Hematopoietic multipotent progenitor cell treated with erythropoietin and hydrocortisone succinate and interleukin-3 and kit ligand, for 17 days (in vitro differentiated cells): Measurements from ENCODE around the gene UNG.
"Not testable (repeated sequence)": the region's sequence is repeated elsewhere in the genome, so short reads cannot be mapped to it uniquely, and the experiment has no call there.

ENCODE experiments used
- DNase-seq: peaks from one replicate; pipeline ENCODE4 v3.0.0-alpha.2; 2015; ENCODE audit warnings: low spot score

Gene UNG

DNA sequence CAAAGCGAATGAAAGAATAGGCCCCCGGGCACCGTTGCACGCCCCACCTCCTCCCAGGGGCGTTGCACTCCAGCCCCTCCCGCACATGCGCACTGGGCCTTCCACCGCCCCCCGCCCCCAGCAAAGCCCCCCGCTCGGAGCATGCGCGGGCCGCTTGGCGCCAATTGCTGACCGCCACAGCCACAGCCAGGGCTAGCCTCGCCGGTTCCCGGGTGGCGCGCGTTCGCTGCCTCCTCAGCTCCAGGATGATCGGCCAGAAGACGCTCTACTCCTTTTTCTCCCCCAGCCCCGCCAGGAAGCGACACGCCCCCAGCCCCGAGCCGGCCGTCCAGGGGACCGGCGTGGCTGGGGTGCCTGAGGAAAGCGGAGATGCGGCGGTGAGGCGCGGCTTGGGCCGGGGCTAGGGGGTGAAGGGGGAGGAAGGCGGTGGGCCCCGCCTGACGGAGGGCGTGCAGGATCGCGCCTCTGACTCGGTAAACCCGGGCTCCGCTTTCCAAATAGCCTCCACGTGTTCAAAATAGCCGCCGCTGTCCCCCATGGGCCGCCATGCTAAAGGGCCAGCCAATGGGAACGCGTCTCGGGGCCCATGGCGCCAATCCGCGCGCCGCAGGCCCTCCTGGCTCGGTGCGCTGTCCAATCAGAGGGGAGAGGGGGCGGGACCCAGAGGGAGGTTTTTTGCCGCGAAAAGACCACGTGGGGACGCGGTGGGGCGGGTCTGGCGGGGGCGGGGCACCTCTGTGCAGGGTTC lies at the start of gene UNG:
TSS of gene UNG (plus strand) at position 163 of the 748 bp plus-strand sequence. CDS start at position 246, 83 bp downstream.
- peak; percentile 92 for DNase-seq

DNA sequence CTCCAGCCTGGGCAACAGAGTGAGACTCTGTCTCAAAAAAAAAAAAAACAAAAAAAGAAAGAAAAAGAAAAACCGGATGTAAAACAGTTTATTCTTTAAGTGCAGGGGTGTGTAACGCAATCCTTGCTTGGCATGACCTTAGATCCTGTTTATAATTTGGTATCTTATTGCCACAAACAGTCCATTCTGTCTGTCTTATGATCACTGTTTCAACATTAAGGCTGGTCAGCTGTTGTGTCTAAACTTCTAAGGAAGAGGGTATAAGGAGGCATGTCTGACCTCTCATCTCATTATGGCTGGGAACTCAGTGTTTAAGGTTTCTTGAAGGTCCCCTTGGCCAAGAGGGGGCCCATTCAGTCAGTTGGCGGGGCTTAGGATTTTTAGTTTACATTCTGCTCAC lies 48.7 kb upstream of the UNG start:
- DNase-seq: not testable (repeated sequence)

DNA sequence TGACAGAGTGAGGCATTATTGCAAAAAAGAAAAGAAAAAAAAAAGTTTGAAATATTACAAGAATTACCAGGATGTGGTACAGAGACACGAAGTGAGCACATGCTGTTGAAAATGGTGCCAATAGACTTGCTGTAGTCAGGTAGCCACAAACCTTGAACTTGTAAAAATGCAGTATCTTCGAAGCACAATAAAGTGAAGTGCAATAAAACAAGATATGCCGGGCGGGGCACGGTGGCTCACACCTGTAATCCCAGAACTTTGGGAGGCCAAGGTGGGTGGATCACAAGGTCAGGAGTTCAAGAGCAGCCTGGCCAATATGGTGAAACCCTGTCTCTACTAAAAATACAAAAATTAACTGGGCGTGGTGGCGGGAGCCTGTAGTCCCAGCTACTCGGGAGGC lies 47.6 kb upstream of the UNG start:
- DNase-seq: not testable (repeated sequence)

DNA sequence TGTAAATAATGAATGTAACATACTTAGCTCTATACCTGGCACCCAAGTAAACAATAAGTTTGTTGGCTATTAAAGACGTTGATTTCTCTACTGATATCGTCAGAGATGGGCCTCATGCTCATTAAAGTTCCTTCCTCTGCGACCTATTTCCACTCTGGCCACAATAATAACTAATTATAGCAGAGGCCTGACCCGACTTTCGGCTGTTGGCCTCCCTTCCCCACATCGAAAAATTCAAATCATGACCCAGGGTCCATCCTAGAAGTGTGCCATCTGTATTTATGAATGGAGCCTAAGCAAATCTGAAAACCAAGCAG lies 45.3 kb upstream of the UNG start:
- no peak for DNase-seq

DNA sequence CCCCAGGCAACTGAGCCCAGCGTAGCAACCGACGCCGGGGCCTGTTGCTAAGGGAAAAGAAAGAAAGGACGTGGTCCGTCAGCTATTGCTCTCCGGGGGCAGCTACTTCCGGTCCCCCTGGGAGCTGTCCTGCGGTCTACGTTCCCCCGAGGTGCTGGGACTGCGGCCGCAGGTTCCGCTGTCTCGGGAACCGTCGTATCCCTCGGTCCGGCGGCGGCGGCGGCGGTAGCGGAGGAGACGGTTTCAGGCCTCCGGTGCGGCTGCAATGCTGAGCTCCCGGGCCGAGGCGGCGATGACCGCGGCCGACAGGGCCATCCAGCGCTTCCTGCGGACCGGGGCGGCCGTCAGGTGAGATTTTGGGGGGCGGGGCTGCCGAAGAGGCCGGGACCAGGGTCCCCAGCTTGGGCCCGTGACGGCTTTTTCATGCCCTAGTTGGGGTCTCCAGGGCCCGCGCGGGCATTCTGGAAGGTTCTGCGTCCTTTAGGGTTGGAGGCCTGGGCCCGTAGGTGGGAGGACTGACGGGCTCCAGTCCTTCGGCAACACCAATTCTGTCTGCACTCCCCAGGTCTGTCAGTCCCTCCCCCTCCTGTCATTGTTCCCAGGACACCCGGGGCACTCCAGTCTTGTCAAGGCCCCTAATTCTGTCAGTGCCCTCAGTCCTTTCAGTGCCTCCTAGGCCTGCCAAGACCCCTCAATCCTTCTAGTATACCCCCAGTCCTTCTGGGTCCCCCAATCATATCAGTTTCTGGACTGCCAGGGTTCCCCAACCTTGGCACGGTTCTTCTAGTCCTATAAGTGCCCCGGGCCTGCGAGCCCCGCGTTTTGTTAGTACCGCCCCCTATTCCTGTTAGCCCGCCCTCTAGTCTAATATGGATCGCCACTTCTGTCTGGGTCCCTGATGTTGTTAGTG lies 44.7 kb upstream of the UNG start, which contains the start of gene USP30:
TSS of gene USP30 (plus strand) at position 163 of the 910 bp plus-strand sequence. CDS start at position 266, 103 bp downstream.
- DNase-seq: peak; percentile 87

DNA sequence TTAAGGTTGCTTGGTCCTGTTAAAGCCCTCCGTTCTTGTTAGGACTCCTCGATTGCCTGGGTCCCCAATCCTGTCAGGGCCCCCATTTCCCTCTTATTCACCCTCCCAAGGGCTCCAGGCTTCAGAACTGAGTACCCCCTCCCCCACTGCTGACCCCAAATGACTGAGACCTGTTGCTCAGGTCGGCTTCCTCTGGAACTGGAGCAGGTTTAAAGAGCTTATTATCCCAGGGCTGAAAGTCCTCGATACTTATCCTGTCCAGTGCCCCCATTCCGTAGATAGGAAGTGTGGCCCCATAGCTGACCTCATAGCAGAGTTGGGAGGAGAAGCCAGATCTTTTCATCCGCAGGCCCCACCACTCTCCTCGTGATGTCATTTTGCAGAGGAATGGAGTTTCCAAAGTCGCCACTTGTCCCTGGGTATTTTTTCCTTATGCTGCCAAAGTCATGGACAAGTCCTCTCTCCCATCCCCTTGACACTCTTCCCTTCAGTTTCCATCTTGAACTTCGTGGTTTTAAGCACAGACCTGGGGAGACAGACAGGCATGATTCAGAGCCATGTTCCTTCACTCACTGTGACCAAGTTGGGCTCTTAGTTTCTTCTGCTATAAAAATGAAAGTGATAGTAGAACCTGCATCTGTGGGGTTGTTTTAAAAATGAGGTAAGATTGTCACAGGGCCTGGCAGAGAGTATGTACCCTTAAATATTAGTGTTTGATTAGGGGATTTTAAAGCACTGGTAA lies 43.8 kb upstream of the UNG start:
- DNase-seq: peak; percentile 35

DNA sequence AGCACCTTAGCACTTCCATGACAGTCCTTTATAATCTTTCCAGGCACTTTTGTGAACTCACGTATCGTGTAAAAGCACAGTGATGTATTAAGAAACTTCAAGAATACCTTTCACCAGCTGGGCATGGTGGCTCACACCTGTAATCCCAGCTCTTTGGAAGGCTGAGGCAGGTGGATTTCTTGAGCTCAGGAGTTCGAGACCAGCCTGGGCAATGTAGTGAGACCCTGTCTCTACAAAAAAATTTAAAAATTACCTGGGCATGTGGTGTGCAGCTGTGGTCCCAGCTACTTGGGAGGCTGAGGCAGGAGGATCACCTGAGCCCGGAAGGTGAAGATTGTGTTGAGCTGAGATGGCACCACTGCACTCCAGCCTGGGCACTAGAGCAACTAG lies 43.3 kb upstream of the UNG start:
- DNase-seq: not testable (repeated sequence)

DNA sequence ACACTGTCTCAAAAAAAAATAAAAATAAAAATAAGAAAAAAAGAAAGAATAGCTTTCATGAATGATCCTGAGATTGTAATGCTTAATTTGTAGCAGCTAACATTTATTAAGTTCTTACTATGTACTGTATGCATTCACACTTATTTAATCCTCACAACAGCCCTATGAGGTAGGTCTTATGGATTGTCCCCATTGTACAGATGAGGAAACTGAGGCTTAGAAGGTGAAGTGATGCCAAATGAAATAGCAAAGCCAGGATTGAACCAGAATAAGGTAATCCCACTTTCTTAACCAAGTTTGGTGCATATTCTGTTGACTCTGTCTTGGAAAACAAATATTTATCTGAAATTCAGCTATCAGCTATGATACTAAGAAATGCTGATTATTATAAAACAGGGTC lies 42.9 kb upstream of the UNG start:
- DNase-seq: no peak

DNA sequence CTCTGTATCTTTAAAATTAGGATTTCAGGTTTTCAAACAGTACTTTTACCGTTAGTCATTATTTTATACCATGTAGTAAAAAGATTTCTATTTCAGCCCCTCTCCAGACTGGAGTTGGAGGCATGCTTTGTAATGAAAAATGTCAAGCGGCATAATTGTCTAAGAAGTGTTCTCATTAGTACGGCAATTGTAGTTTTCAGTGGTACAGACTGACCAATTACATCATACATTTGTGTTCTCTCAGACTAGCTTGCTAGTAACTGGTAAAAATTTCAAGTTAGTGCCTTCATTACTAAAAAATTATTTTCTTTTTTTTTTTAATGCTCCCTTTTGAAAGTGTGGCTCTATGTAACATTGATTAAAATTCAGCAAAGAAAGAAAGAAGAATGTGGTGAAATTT lies 40.5 kb upstream of the UNG start:
- DNase-seq: no peak

DNA sequence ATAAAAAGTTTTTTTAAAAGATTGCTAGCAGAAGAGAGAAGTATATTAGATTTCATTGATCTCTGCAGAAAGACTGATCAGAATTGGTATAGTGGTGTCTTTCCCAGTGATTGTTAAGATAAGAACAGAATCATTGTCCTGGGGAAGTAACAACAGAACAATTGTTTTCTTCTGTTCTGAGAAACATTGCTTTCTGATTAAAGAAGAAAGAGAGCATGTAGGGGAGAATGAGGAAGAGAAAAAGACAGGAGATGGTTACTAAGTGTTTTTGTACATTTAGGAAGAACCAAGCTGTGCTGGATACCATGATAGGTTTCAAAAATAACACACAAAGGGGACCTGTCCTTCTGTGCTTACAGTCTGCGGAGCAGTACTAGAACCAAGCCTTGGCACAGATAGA lies 40.0 kb upstream of the UNG start:
- no peak for DNase-seq

DNA sequence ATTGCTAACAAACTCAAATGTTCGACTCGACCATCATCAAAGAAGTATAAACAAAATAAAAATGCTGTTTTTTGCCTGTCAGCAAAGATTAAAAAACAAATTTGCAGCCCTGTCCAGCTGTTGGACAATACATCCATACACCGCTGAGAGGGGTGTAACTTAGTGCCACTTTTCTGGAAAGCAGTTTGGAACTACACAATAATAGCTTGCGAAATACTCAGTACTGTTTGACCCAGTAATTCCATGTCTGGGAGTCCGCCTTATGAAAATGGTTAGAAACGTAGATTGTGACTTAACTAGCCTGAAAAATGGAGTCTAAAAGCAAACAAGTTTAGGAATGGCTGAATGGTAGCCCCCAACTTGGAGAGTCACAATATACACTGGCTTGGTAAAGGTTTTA lies 38.6 kb upstream of the UNG start:
- no peak for DNase-seq

DNA sequence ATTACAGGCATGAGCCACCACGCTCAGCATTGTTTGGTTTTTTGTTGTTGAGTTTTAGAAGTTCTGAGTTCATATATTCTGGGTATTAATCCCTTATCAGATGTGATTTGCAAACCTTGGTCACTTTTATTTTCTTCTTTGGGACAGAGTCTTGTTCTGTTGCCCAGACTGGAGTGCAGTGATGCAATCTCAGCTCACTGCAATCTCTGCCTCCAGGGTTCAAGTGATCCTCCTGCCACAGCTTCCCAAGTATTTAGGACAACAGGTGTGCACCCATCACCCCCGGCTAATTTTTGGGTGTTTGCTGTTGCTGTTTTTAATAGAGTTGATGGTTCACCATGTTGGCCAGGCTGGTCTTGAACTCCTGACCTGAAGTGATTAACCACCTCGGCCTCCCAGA lies 33.3 kb upstream of the UNG start:
- no peak for DNase-seq

DNA sequence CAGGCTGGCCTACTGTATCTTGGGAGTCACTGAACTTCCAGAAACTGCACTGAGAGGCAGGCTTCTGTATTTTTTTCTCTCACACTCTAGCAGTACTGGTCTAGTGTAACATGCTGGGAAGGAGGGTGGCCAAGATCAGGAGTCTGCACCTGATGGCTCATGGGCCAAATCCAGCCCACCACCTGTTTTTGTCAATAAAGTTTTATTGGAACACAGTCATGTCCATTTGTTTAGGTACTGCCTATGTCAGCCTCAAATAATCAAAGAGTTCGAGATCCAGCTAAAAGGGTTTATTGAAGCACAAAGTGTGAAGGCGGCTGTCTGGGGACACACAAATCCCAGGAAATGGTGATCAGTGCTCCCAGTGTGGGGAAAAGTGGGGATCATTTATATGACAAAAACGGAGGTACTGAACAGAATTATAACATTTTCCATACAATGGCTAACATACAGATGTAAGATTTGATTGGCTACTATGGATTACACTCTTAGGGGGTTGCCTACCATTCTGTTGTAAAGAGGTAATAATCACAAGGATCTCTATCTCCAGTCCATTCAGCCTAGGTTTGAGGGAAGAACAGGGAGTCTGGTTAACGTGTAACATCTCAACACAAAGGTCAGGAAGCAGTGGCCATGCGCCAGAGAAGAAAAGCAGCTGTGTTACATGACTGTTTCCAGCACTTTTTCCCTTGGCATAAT lies 32.1 kb upstream of the UNG start:
- DNase-seq: no peak

DNA sequence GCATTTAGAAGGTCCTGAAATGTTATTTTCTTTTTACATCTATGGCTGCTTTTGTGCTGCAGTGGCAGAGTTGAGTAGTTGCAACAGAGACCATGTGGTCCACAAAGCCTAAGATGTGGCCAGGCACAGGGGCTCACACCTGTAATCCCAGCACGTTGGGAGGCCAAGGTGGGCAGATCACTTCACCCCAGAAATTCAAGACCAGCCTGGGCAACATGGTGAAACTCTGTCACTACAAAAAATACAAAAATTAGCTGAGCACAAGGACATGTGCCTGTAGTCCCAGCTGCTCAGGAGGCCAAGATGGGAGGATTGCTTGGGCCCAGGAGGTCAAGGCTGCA lies 31.6 kb upstream of the UNG start:
- DNase-seq: no peak

DNA sequence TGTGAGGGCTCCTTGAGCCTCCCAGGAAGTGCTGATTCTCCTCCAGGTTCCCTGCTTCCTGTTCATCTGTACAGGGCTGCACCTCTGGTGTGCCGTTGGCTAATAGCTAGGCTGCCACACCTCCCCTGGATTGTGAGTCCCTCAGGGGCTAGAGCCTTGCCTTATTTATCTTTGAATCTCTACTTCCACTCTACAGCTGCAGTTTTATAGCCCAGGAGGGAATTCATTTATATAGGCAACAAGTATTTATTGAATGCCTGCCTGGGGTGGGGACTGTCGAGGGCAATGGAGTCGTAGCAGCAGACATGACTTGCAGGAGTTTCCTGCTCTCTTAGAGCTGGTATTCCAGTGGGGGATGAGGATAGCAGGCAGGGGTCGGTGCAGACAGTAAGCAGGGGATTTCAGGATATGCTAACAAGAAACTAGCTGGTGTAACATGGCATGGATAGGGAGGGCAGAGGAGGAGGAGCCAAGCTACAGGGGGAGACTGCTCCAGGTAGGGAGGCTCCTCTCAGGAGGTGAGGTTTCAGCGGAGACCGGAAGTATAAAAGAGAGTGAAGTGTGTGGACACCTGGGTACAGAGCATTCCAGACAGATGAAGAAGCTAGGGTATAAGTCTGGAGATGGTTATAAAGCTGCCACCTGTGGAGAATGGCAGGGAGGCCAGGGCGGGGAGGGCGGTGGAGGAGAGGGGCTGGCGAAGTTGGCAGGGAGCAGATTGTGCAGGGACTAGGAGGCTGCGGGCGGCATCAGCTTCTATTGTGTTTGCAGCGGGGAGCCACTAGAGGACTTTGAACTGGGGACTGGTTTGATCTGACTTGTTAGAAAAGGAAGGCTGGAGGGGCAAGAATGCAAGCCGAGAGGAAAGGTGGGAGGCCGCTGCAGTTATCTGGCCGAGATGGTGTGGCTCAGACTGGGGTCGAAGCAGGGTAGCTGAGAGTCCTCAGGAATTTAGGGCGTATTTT lies 27.8 kb upstream of the UNG start:
- no peak for DNase-seq

DNA sequence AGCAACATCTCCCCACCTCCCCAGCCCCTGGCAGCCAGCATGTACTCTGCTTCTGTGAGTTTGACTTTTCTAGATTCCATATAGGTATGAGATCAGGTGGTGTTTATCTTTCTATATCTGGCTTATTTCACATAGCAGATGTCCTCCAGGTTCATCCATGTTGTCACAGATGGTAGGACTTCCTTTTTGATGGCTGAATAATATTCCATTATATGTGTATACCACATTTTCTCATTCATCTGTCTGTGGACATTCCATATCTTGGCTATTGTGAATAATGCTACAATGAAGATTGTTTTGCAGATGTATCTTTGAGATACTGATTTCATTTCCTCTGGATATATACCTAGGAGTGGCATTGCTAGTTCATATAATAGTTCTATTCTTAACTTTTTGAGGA lies 22.5 kb upstream of the UNG start:
- DNase-seq: no peak

DNA sequence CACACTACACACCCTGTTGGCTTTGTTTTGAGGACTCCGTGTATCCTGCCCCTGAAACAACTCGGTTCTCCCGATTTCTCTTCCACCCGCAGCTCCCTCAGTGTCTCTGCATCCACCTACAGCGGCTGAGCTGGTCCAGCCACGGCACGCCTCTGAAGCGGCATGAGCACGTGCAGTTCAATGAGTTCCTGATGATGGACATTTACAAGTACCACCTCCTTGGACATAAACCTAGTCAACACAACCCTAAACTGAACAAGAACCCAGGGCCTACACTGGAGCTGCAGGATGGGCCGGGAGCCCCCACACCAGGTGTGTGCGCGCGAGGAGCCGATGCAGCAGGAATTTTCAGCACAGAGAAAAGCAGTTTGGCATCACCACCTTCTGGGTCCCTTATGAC lies 14.6 kb upstream of the UNG start:
- no peak for DNase-seq

DNA sequence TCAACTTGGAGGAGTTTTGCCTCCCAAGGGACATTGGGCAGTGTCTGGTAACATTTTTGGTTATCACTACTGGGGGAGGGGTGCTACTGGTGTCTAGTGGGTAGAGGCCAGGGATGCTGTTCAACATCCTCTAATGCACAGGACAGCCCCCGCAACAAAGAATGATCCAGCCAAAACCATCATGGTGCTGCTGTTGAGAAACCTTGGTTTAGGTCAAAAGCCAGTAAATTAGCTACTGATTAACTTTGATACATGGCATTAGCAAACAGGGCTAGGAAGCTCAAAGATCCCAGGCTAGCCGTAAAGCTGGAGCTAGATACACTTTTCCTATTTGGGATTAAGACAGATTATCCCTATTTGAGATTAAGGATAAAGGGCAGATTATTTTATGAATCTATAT lies 13.0 kb upstream of the UNG start:
- no peak for DNase-seq

DNA sequence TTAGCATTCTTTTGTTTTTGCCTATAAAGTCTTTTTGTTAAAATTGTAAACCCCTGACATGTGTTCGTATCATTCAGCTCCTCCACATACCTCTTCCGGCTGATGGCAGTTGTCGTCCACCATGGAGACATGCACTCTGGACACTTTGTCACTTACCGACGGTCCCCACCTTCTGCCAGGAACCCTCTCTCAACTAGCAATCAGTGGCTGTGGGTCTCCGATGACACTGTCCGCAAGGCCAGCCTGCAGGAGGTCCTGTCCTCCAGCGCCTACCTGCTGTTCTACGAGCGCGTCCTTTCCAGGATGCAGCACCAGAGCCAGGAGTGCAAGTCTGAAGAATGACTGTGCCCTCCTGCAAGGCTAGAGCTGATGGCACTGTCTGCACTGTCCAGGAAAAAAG lies 11.8 kb upstream of the UNG start:
- no peak for DNase-seq

DNA sequence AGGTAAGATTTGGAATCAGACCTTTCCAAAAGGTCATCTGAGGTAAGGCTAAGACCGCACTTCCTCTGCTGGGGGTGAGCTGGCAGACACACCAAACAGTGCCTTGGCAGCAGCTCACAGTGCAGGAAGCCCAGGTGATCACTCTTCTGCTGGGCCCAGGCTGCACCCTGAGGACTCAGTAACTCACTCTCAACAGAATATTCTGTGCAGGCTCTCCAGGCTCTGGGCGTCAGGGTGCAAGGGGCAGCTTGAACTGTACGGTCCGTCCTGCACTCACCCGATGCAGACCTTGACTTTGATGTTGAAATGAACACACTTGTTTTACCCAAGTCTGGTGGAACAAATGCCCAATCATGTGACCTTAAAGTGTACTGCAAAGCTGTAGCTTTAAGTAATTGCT lies 10.1 kb upstream of the UNG start:
- no peak for DNase-seq

DNA sequence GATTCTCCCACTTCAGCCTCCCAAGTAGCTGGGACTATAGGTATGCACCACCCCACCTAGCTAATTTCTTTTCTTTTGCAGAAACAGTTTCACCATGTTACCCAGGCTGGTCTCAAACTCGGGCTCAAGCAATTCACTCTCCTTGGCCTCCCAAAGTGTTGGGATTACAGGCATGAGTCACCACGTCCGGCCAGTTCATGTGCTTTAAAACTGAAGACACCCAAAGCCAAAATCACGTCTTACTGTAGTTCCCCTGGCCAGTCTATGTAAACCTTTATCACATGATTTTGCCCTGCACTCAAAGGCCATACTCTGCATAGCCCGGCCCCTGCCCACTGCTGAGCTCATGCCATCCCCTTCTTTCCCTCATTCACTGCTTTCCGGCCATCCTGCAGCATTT lies 8.6 kb upstream of the UNG start:
- no peak for DNase-seq
